Caco-2 (cell line): ENCODE data around the gene LMOD2. TPM values are rescaled to one million over a fixed set of nuclear protein-coding genes. Genes with fewer than 3 reads are reported as not detected.

Experiments
- BruUV-seq: library from RNA; stranded (reverse); fragments of 400-500 nt; replicated peaks from 2 replicates; lab custom pipeline; 2021; lab: Mats Ljungman, UMichigan
- CTCF ChIA-PET: fragments of 300-600 bp; sonication (Branson Sonifier 250); formaldehyde crosslinking; loops from one replicate; lab custom pipeline; 2022; ENCODE audit warnings: antibody characterized with exemption; lab: Charles Lee
- POLR2A ChIA-PET: fragments of 300-600 bp; sonication (Branson Sonifier 250); formaldehyde crosslinking; loops from one replicate; lab custom pipeline; 2022; ENCODE audit warnings: antibody characterized with exemption; lab: Charles Lee
- DNase-seq, 2 experiments: peaks; one replicate each; pipeline versions ENCODE4 v3.0.0 to v3.0.0-alpha.2; 2020 to 2022
- H3K27me3 ChIP-seq: replicated peaks from 2 replicates; pipeline ENCODE4 v1.6.0; 2011; ENCODE audit warnings: low read length; ENCODE audit not compliant: control insufficient read depth, insufficient read depth
- H3K36me3 ChIP-seq: 2 replicates; pipeline ENCODE4 v1.5.1; 2011; ENCODE audit warnings: low read length; ENCODE audit not compliant: control insufficient read depth, insufficient read depth
- H3K4me1 ChIP-seq: fragments of 250-450 bp; sonication (Bioruptor Pico); 2 replicates; pipeline ENCODE4 v1.5.1; 2020; ENCODE audit warnings: mild to moderate bottlenecking
- H3K4me3 ChIP-seq: 2 replicates; pipeline ENCODE4 v1.5.1; 2011; ENCODE audit warnings: low read depth, mild to moderate bottlenecking, control low read depth, low read length
- H3K9me3 ChIP-seq: fragments of 250-450 bp; sonication (Bioruptor Pico); 2 replicates; pipeline ENCODE4 v1.5.1; 2020; ENCODE audit warnings: mild to moderate bottlenecking, moderate library complexity
- H3K27ac Mint-ChIP-seq: one replicate; pipeline ENCODE4 v1.8.0; 2022; ENCODE audit warnings: mixed read lengths; ENCODE audit not compliant: unreplicated experiment
- H3K27me3 Mint-ChIP-seq: one replicate; pipeline ENCODE4 v1.8.0; 2022; ENCODE audit warnings: mixed read lengths; ENCODE audit not compliant: insufficient read depth, unreplicated experiment
- H3K36me3 Mint-ChIP-seq: one replicate; pipeline ENCODE4 v1.8.0; 2022; ENCODE audit warnings: mild to moderate bottlenecking, mixed read lengths; ENCODE audit not compliant: insufficient read depth, unreplicated experiment
- H3K4me1 Mint-ChIP-seq: one replicate; pipeline ENCODE4 v1.8.0; 2022; ENCODE audit warnings: low read depth, mixed read lengths; ENCODE audit not compliant: unreplicated experiment
- H3K4me3 Mint-ChIP-seq: one replicate; pipeline ENCODE4 v1.8.0; 2022; ENCODE audit warnings: mild to moderate bottlenecking, moderate library complexity, mixed read lengths; ENCODE audit not compliant: unreplicated experiment
- H3K9me3 Mint-ChIP-seq: one replicate; pipeline ENCODE4 v1.8.0; 2022; ENCODE audit warnings: mixed read lengths; ENCODE audit not compliant: unreplicated experiment
- CTCF ChIP-seq, 2 experiments: fragments of 200-600 bp in 1 of 2; IDR thresholded peaks; 1 replicate in 1 of 2; 2 replicates in 1 of 2; pipeline versions ENCODE4 v1.5.1 to v1.8.0; 2011 to 2022; ENCODE audit warnings: antibody characterized with exemption in 1 of 2, control low read depth in 1 of 2, inconsistent platforms in 1 of 2, low read depth in 1 of 2, low read length in 1 of 2, mild to moderate bottlenecking in 1 of 2, moderate library complexity in 1 of 2; ENCODE audit not compliant: insufficient read depth in 1 of 2, severe bottlenecking in 1 of 2, unreplicated experiment in 1 of 2
- intact Hi-C: fragments of 100-400 bp; cut with micrococcal nuclease; formaldehyde crosslinking; loops from one replicate; pipeline ENCODE4 v1.10.0; 2022; ENCODE audit not compliant: unreplicated experiment
- total RNA-seq: library from RNA; stranded (reverse); gene quantifications from 2 replicates; pipeline ENCODE4 v1.2.3, GENCODE V29; 2022

Gene LMOD2
- total RNA-seq, 1 experiment from 2014 or later = not detected

GRCh38 chr7:123640583-123640982, 15.1 kb upstream of the LMOD2 start:
- no peak for DNase-seq
- Mint-ChIP-seq H3K4me1 (peaks cover 21% of the 10 kb centered on the region), H3K27me3 (no peaks in the 10 kb centered on the region), H3K9me3 (no peaks in the 10 kb centered on the region), H3K4me3 (no peak overlapping the region), H3K36me3 (no peaks in the 10 kb centered on the region), H3K27ac (no peak overlapping the region)
- H3K36me3 ChIP-seq = no peaks in the 10 kb centered on the region
- H3K27me3 ChIP-seq = no peaks in the 10 kb centered on the region
- H3K4me3 ChIP-seq = no peak overlapping the region
- ChIA-PET CTCF (no interaction called here), POLR2A (no interaction called here)
- no peaks in the 10 kb centered on the region for H3K9me3 ChIP-seq
- peaks cover 23% of the 10 kb centered on the region for H3K4me1 ChIP-seq
- no TSS peak for BruUV-seq
- no peak for TF ChIP-seq CTCF (IDR thresholded peaks at IDR 0.05; ENCODE audit: insufficient read depth in 1 of 2, low read depth in 1 of 2, low read length in 1 of 2, severe bottlenecking in 1 of 2, unreplicated experiment in 1 of 2)
- intact Hi-C loops = no loop called here

GRCh38 chr7:123641901-123642300, 13.8 kb upstream of the LMOD2 start:
- DNase-seq = no peak
- H3K36me3 ChIP-seq = no peaks in the 10 kb centered on the region
- no peaks in the 10 kb centered on the region for H3K27me3 Mint-ChIP-seq
- H3K9me3 ChIP-seq = no peaks in the 10 kb centered on the region
- no peaks in the 10 kb centered on the region for H3K27me3 ChIP-seq
- H3K9me3 Mint-ChIP-seq = no peaks in the 10 kb centered on the region
- H3K27ac Mint-ChIP-seq = no peak overlapping the region
- no peak overlapping the region for H3K4me3 ChIP-seq
- H3K36me3 Mint-ChIP-seq = no peaks in the 10 kb centered on the region
- no TSS peak for BruUV-seq
- ChIA-PET POLR2A (no interaction called here), CTCF (no interaction called here)
- intact Hi-C loops = no loop called here
- H3K4me1 ChIP-seq = peaks cover 18% of the 10 kb centered on the region
- H3K4me3 Mint-ChIP-seq = no peak overlapping the region
- no peak for TF ChIP-seq CTCF (IDR thresholded peaks at IDR 0.05; ENCODE audit: insufficient read depth in 1 of 2, low read depth in 1 of 2, low read length in 1 of 2, severe bottlenecking in 1 of 2, unreplicated experiment in 1 of 2)
- H3K4me1 Mint-ChIP-seq = peaks cover 21% of the 10 kb centered on the region

GRCh38 chr7:123643495-123644441, 11.9 kb upstream of the LMOD2 start:
- Mint-ChIP-seq H3K4me3 (peak overlapping the region; percentile 42), H3K27ac (no peak overlapping the region), H3K36me3 (no peaks in the 10 kb centered on the region), H3K4me1 (peaks cover 19% of the 10 kb centered on the region), H3K9me3 (no peaks in the 10 kb centered on the region), H3K27me3 (no peaks in the 10 kb centered on the region)
- intact Hi-C loops = no loop called here
- ChIA-PET POLR2A (no interaction called here), CTCF (interaction anchor here (1.0 kb wide), 1 partner anchor 39 kb away, joined by 3 read pairs; no protein-coding TSS in a partner anchor)
- DNase-seq = peak; percentile 50 to 59
- Histone ChIP-seq H3K4me1 (peaks cover 17% of the 10 kb centered on the region), H3K4me3 (no peak overlapping the region), H3K36me3 (no peaks in the 10 kb centered on the region), H3K9me3 (no peaks in the 10 kb centered on the region), H3K27me3 (no peaks in the 10 kb centered on the region)
- TF ChIP-seq CTCF (IDR thresholded peaks at IDR 0.05; ENCODE audit: insufficient read depth in 1 of 2, low read depth in 1 of 2, low read length in 1 of 2, severe bottlenecking in 1 of 2, unreplicated experiment in 1 of 2) = no peak
- no TSS peak for BruUV-seq
